CD14-positive monocyte (primary cell): ENCODE measurements around the gene TLK1. TPM values are rescaled to one million over a fixed set of nuclear protein-coding genes. Genes with fewer than 3 reads are reported as not detected.
"Not testable (repeated sequence)": the region's sequence is repeated elsewhere in the genome, so short reads cannot be mapped to it uniquely, and the experiment has no call there.

Source experiments
- DNase-seq, 3 donors: peaks; one replicate each; pipeline ENCODE4 v3.0.0-alpha.2; 2011 to 2022
- H2AFZ ChIP-seq: 2 replicates; pipeline ENCODE4 v1.6.0; 2012; ENCODE audit warnings: mild to moderate bottlenecking, low read depth, low read length, inconsistent platforms; ENCODE audit not compliant: insufficient read depth, poor library complexity, severe bottlenecking
- H3K27ac ChIP-seq, 2 donors: 1 replicate in 1 of 2; 2 replicates in 1 of 2; pipeline ENCODE4 v1.5.1; 2012 to 2013; ENCODE audit warnings: low read length in 2 of 2, control low read depth in 1 of 2, inconsistent platforms in 1 of 2, low read depth in 1 of 2, mild to moderate bottlenecking in 1 of 2
- H3K27me3 ChIP-seq, 2 donors: one replicate each; pipeline versions ENCODE4 v1.6.0 to v1.6.1; 2011 to 2013; ENCODE audit warnings: low read length in 2 of 2; ENCODE audit not compliant: control insufficient read depth in 2 of 2, insufficient read depth in 2 of 2
- H3K36me3 ChIP-seq, 2 donors: replicated peaks in 1 of 2; 1 replicate in 1 of 2; 2 replicates in 1 of 2; pipeline versions ENCODE4 v1.5.1 to v1.6.1; 2012 to 2013; ENCODE audit warnings: low read length in 2 of 2, control low read depth in 1 of 2, inconsistent platforms in 1 of 2, mild to moderate bottlenecking in 1 of 2; ENCODE audit not compliant: insufficient read depth in 2 of 2, control insufficient read depth in 1 of 2
- H3K4me1 ChIP-seq, 2 donors: 1 replicate in 1 of 2; 2 replicates in 1 of 2; pipeline versions ENCODE4 v1.5.1 to v1.6.1; 2012 to 2013; ENCODE audit warnings: low read length in 2 of 2, control low read depth in 1 of 2, inconsistent platforms in 1 of 2, mild to moderate bottlenecking in 1 of 2, moderate library complexity in 1 of 2; ENCODE audit not compliant: insufficient read depth in 2 of 2, control insufficient read depth in 1 of 2
- H3K4me2 ChIP-seq: replicated peaks from 2 replicates; pipeline ENCODE3; 2012; ENCODE audit warnings: low read length, moderate library complexity, mild to moderate bottlenecking; ENCODE audit not compliant: poor library complexity, severe bottlenecking; ENCODE audit errors: extremely low read depth
- H3K4me3 ChIP-seq, 3 experiments: fragments of 200-600 bp in 1 of 3; sonication (generic) in 1 of 3; replicated peaks in 1 of 3; 1 replicate in 2 of 3; 2 replicates in 1 of 3; pipeline ENCODE4 v1.5.1; 2011 to 2013; ENCODE audit warnings: low read length in 3 of 3, mild to moderate bottlenecking in 3 of 3, control low read depth in 2 of 3, low read depth in 2 of 3, inconsistent platforms in 1 of 3, moderate library complexity in 1 of 3
- H3K79me2 ChIP-seq: 2 replicates; pipeline ENCODE4 v1.6.0; 2012; ENCODE audit warnings: mild to moderate bottlenecking, control low read depth, inconsistent platforms, low read length, moderate library complexity; ENCODE audit not compliant: insufficient read depth
- H3K9ac ChIP-seq: 2 replicates; pipeline ENCODE4 v1.6.0; 2017; ENCODE audit warnings: low read length, mild to moderate bottlenecking; ENCODE audit not compliant: insufficient read depth, poor library complexity, severe bottlenecking
- H3K9me3 ChIP-seq, 2 donors: replicated peaks in 1 of 2; 1 replicate in 1 of 2; 2 replicates in 1 of 2; pipeline versions ENCODE4 v1.5.1 to v1.6.1; 2012 to 2013; ENCODE audit warnings: low read length in 2 of 2, control low read depth in 1 of 2; ENCODE audit not compliant: control insufficient read depth in 1 of 2, insufficient read depth in 1 of 2
- H4K20me1 ChIP-seq: 2 replicates; pipeline ENCODE4 v1.6.0; 2012; ENCODE audit warnings: mild to moderate bottlenecking, low read length, control low read depth, moderate library complexity; ENCODE audit not compliant: insufficient read depth
- H3K27ac Mint-ChIP-seq, 7 donors: one replicate each; pipeline ENCODE4 v1.8.0; 2020; ENCODE audit warnings: mild to moderate bottlenecking in 7 of 7, mixed read lengths in 7 of 7, moderate library complexity in 6 of 7, inconsistent platforms in 2 of 7
- H3K27me3 Mint-ChIP-seq, 3 donors: one replicate each; pipeline ENCODE4 v1.8.0; 2021 to 2022; ENCODE audit warnings: low read depth in 3 of 3, mild to moderate bottlenecking in 3 of 3, mixed read lengths in 3 of 3, moderate library complexity in 3 of 3, inconsistent platforms in 1 of 3
- H3K36me3 Mint-ChIP-seq, 2 donors: one replicate each; pipeline ENCODE4 v1.8.0; 2020; ENCODE audit warnings: mixed read lengths in 2 of 2, inconsistent platforms in 1 of 2, mild to moderate bottlenecking in 1 of 2
- H3K4me1 Mint-ChIP-seq: one replicate; pipeline ENCODE4 v1.8.0; 2020; ENCODE audit warnings: mild to moderate bottlenecking, mixed read lengths
- H3K4me3 Mint-ChIP-seq, 2 donors: one replicate each; pipeline ENCODE4 v1.8.0; 2020; ENCODE audit warnings: mild to moderate bottlenecking in 2 of 2, mixed read lengths in 2 of 2, moderate library complexity in 1 of 2
- H3K9me3 Mint-ChIP-seq, 7 donors: one replicate each; pipeline ENCODE4 v1.8.0; 2020 to 2022; ENCODE audit warnings: mixed read lengths in 7 of 7, mild to moderate bottlenecking in 6 of 7, moderate library complexity in 6 of 7, inconsistent platforms in 2 of 7
- WGBS: methylation state at CpG from one replicate; pipeline ENCODE4 v1.1.5; 2013; ENCODE audit warnings: missing lambda C conversion rate; ENCODE audit not compliant: insufficient coverage; 5-methylcytosine and 5-hydroxymethylcytosine counted together
- intact Hi-C, 2 donors: fragments of 100-400 bp; cut with micrococcal nuclease; formaldehyde crosslinking; loops; one replicate each; pipeline versions ENCODE4 v1.15.0 to v1.15.1; 2023
- polyA plus RNA-seq, 3 donors: library from polyadenylated mRNA; depleted of rRNA in 1 of 3; unstranded in 2 of 3; stranded (reverse) in 1 of 3; fragments of 300-500 nt in 2 of 3; fragments of >200 nt in 1 of 3; fragmentation: Illumina TruSeq in 2 of 3; gene quantifications; 1 replicate in 2 of 3; 2 replicates in 1 of 3; pipeline ENCODE4 v1.2.3, GENCODE V29; 2012 to 2021
- TF ChIP-seq, protein P1 (sequence below): fragments of 200-600 bp; IDR thresholded peaks from one replicate; pipeline ENCODE4 v1.8.0; 2022; ENCODE audit warnings: antibody characterized with exemption, mild to moderate bottlenecking

The TLK1 gene
- polyA plus RNA-seq, 3 donors: 6.3 to 20.0 (median 8.6) TPM

DNA sequence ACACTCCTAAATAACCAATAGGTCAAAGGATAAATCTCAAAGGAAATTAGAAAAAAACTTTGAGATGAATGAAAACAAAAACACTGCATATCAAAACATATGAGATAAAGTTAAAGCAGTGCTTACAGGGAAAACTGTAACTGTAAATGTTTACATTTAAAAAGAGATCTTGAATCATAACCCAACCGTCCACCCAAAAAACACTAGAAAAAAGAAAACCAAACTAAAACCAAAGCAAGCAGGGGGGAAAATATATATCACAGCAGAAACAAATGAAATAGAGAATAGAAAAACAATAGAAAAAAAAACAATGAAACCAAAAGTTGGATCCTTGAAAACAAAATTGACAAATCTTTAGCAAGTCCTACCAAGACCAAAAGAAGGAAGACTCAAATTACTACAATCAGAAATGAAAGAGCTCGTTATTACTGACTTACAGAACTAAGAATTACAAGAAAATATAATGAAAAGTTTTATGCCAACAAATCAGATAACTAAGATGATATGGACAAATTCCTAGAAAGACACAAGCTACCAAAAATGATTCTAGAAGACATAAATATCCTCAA is 65.6 kb downstream of the TLK1 start:
- no peak overlapping the region for H3K4me3 ChIP-seq
- intact Hi-C loops: no loop called here
- no peak overlapping the region for H3K4me3 Mint-ChIP-seq
- no peak overlapping the region for H3K4me2 ChIP-seq
- peaks cover 10 to 21% (median 16%) of the 10 kb centered on the region in 7 donors for H3K9me3 Mint-ChIP-seq
- H3K4me1 Mint-ChIP-seq: peaks cover 3% of the 10 kb centered on the region
- TF ChIP-seq, protein P1, sequence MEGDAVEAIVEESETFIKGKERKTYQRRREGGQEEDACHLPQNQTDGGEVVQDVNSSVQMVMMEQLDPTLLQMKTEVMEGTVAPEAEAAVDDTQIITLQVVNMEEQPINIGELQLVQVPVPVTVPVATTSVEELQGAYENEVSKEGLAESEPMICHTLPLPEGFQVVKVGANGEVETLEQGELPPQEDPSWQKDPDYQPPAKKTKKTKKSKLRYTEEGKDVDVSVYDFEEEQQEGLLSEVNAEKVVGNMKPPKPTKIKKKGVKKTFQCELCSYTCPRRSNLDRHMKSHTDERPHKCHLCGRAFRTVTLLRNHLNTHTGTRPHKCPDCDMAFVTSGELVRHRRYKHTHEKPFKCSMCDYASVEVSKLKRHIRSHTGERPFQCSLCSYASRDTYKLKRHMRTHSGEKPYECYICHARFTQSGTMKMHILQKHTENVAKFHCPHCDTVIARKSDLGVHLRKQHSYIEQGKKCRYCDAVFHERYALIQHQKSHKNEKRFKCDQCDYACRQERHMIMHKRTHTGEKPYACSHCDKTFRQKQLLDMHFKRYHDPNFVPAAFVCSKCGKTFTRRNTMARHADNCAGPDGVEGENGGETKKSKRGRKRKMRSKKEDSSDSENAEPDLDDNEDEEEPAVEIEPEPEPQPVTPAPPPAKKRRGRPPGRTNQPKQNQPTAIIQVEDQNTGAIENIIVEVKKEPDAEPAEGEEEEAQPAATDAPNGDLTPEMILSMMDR: no peak
- peaks cover 66% of the 10 kb centered on the region for H4K20me1 ChIP-seq
- H3K27ac ChIP-seq: no peak overlapping the region
- H3K79me2 ChIP-seq: peaks cover 99% of the 10 kb centered on the region
- peaks cover 5 to 27% of the 10 kb centered on the region in 2 donors for H3K9me3 ChIP-seq
- no peaks in the 10 kb centered on the region for H3K27me3 Mint-ChIP-seq
- DNase-seq: no peak
- H3K27ac Mint-ChIP-seq: no peak overlapping the region
- peaks cover 3 to 38% of the 10 kb centered on the region in 2 donors for H3K36me3 ChIP-seq
- no peaks in the 10 kb centered on the region for H3K27me3 ChIP-seq
- H3K9ac ChIP-seq: no peak overlapping the region
- H3K36me3 Mint-ChIP-seq: peaks cover 22 to 32% of the 10 kb centered on the region in 2 donors
- WGBS: no CpG with 5 or more reads among the region's 2 CpGs
- H3K4me1 ChIP-seq: no peaks in the 10 kb centered on the region
- no peak overlapping the region for H2AFZ ChIP-seq

DNA sequence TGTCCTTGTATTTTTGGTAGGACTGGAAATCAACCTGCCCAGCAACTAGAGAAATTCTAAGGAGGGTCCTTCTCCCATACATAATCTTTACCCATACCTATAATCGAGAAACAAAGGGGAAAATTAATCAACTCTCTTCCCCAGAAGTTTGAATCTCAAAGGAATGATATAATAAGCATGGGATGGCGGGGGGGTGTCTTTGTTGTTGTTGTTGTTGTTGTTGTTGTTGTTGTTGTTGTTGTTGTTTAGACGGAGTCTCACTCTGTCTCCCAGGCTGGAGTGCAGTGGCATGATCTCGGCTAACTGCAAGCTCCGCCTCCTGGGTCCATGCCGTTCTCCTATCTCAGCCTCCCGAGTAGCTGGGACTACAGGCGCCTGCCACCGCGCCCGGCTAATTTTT is 69.2 kb downstream of the TLK1 start:
- H3K27me3 ChIP-seq, DNase-seq, H3K27ac Mint-ChIP-seq, H3K4me2 ChIP-seq, H3K4me1 Mint-ChIP-seq, H3K9me3 ChIP-seq, intact Hi-C loops, H3K4me3 Mint-ChIP-seq, H3K27me3 Mint-ChIP-seq, H3K9me3 Mint-ChIP-seq, H3K4me1 ChIP-seq, H3K4me3 ChIP-seq, H3K9ac ChIP-seq, H2AFZ ChIP-seq, H3K27ac ChIP-seq: not testable (repeated sequence)
- peaks cover 11 to 16% of the 10 kb centered on the region in 2 donors for H3K36me3 Mint-ChIP-seq
- Histone ChIP-seq H4K20me1 (peaks cover 64% of the 10 kb centered on the region), H3K36me3 (peaks cover 3 to 12% of the 10 kb centered on the region in 2 donors), H3K79me2 (peaks cover 76% of the 10 kb centered on the region)
- no CpG with 5 or more reads among the region's 11 CpGs for WGBS
